ENCODE data around the gene SMYD3. TPM values are rescaled to one million over a fixed set of nuclear protein-coding genes. Genes with fewer than 3 reads are reported as not detected.

The SMYD3 gene
- total and polyA plus RNA-seq, 2 of the 13 experiments (the other 11 are each of a cell fraction or from before 2014, with no cell fraction given), result 27.7 to 35.8 TPM

GRCh38 chr1:246069581-246069980 is 437.5 kb downstream of the SMYD3 start (continued):
- no peak for TF ChIP-seq UBTF (CRISPR knock-in tag; IDR thresholded peaks at IDR 0.05)
- TF ChIP-seq NR2C2 (CRISPR knock-in tag; IDR thresholded peaks at IDR 0.05; ENCODE audit: borderline replicate concordance), result no peak
- no peak for TF ChIP-seq ZFP62 (CRISPR knock-in tag; IDR thresholded peaks at IDR 0.05)
- no peak for TF ChIP-seq ZSCAN22 (CRISPR knock-in tag; IDR thresholded peaks at IDR 0.05)
- no peak for TF ChIP-seq PBX2 (CRISPR knock-in tag; IDR thresholded peaks at IDR 0.05)
- no peak for TF ChIP-seq ZNF775 (CRISPR knock-in tag; IDR thresholded peaks at IDR 0.05; ENCODE audit: borderline replicate concordance)
- TF ChIP-seq ZNF777 (CRISPR knock-in tag; IDR thresholded peaks at IDR 0.05), result no peak
- TF ChIP-seq, protein P1, sequence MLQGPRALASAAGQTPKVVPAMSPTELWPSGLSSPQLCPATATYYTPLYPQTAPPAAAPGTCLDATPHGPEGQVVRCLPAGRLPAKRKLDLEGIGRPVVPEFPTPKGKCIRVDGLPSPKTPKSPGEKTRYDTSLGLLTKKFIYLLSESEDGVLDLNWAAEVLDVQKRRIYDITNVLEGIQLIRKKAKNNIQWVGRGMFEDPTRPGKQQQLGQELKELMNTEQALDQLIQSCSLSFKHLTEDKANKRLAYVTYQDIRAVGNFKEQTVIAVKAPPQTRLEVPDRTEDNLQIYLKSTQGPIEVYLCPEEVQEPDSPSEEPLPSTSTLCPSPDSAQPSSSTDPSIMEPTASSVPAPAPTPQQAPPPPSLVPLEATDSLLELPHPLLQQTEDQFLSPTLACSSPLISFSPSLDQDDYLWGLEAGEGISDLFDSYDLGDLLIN (CRISPR knock-in tag; IDR thresholded peaks at IDR 0.05; ENCODE audit: borderline replicate concordance), result no peak
- TF ChIP-seq MTF2 (CRISPR knock-in tag; IDR thresholded peaks at IDR 0.05; ENCODE audit: borderline replicate concordance), result no peak
- no peak for TF ChIP-seq MTA3 (CRISPR knock-in tag; IDR thresholded peaks at IDR 0.05)
- TF ChIP-seq ZMYM4 (CRISPR knock-in tag; IDR thresholded peaks at IDR 0.05), result no peak
- no peak for TF ChIP-seq ZNF441 (CRISPR knock-in tag; IDR thresholded peaks at IDR 0.05; ENCODE audit: borderline replicate concordance)
- no peak for TF ChIP-seq JUND (CRISPR knock-in tag; IDR thresholded peaks at IDR 0.05)
